BLaER1 treated with 17β-estradiol and CSF1 and Interleukin-3, amounts not matched to agents 10 nM and 100 nM (cell line): Measurements from ENCODE around the gene RPL36AL.

Experiments used
- H3K27ac ChIP-seq, 11 experiments: shearing (Covaris generic); formaldehyde crosslinking; 2 replicates each; pipeline ENCODE4 v1.8.1; 2022
- H3K27me3 ChIP-seq, 11 experiments: shearing (Covaris generic); formaldehyde crosslinking; 2 replicates each; pipeline ENCODE4 v1.8.1; 2022
- H3K36me3 ChIP-seq, 11 experiments: shearing (Covaris generic); formaldehyde crosslinking; 2 replicates each; pipeline ENCODE4 v1.8.1; 2022
- H3K4me1 ChIP-seq, 10 experiments: shearing (Covaris generic); formaldehyde crosslinking; 2 replicates each; pipeline ENCODE4 v1.8.1; 2022
- H3K4me2 ChIP-seq, 11 experiments: shearing (Covaris generic); formaldehyde crosslinking; 2 replicates each; pipeline ENCODE4 v1.8.1; 2022
- H3K4me3 ChIP-seq, 10 experiments: shearing (Covaris generic); formaldehyde crosslinking; 2 replicates each; pipeline ENCODE4 v1.8.1; 2022
- H3K9ac ChIP-seq, 11 experiments: shearing (Covaris generic); formaldehyde crosslinking; 2 replicates each; pipeline ENCODE4 v1.8.1; 2022
- H3K9me3 ChIP-seq, 11 experiments: shearing (Covaris generic); formaldehyde crosslinking; replicated peaks in 1 of 11; 2 replicates each; pipeline ENCODE4 v1.8.1; 2022
- H4K20me1 ChIP-seq, 11 experiments: shearing (Covaris generic); formaldehyde crosslinking; 2 replicates each; pipeline ENCODE4 v1.8.1; 2022
- Cebpa-rat ChIP-seq, 11 experiments: shearing (Covaris generic); IDR thresholded peaks; 2 replicates each; pipeline ENCODE4 v1.8.1; 2022

RPL36AL gene

GRCh38 chr14:49640540-49641417 is 20.4 kb upstream of the RPL36AL start:
- Histone ChIP-seq H3K4me1 (peaks cover 23 to 50% (median 36%) of the 10 kb centered on the region in 10 experiments), H3K4me2 (peak overlapping the region; percentile 4 to 65 (median 46); a peak in 21 of 22 replicates), H3K9me3 (no peaks in the 10 kb centered on the region), H3K27ac (0 out of 22 replicates have a peak overlapping the region, but pooled peaks of 1 of the 11 experiments have one; percentile 5), H3K27me3 (no peaks in the 10 kb centered on the region), H3K9ac (no peak overlapping the region), H3K4me3 (no peak overlapping the region), H4K20me1 (peaks cover 13 to 82% (median 56%) of the 10 kb centered on the region in 11 experiments; a peak in 20 of 22 replicates), H3K36me3 (peaks cover 40 to 87% (median 70%) of the 10 kb centered on the region in 11 experiments)
- peak in 8 of 11 experiments; percentile 40 to 90 (median 77); a peak in 15 of 22 replicates for TF ChIP-seq Cebpa-rat (IDR thresholded peaks at IDR 0.05)

- Histone ChIP-seq H3K36me3 (peaks cover 35 to 66% (median 50%) of the 10 kb centered on the region in 11 experiments), H3K9me3 (no peaks in the 10 kb centered on the region), H3K4me1 (peaks cover 25 to 51% (median 37%) of the 10 kb centered on the region in 10 experiments), H3K9ac (no peak overlapping the region), H3K27me3 (no peaks in the 10 kb centered on the region), H3K27ac (no peak overlapping the region), H3K4me3 (no peak overlapping the region), H4K20me1 (peaks cover 10 to 75% (median 58%) of the 10 kb centered on the region in 11 experiments; a peak in 19 of 22 replicates), H3K4me2 (peak overlapping the region in 7 of 11 experiments; percentile 76 to 95 (median 89); a peak in 7 of 22 replicates)
- TF ChIP-seq Cebpa-rat (IDR thresholded peaks at IDR 0.05): no peak
Observed at GRCh38 chr14:49637534-49638078, 17.2 kb upstream of the RPL36AL start.

- Histone ChIP-seq H3K27me3 (no peaks in the 10 kb centered on the region), H3K4me2 (peak overlapping the region; percentile 76 to 95 (median 89)), H3K9ac (0 out of 22 replicates have a peak overlapping the region, but pooled peaks of 1 of the 11 experiments have one; percentile 12), H3K4me3 (0 out of 20 replicates have a peak overlapping the region, but pooled peaks of 1 of the 10 experiments have one; percentile 95), H3K9me3 (no peaks in the 10 kb centered on the region), H3K27ac (no peak overlapping the region), H4K20me1 (peaks cover 16 to 75% (median 57%) of the 10 kb centered on the region in 11 experiments; a peak in 19 of 22 replicates), H3K4me1 (peaks cover 27 to 55% (median 39%) of the 10 kb centered on the region in 10 experiments), H3K36me3 (peaks cover 35 to 59% (median 50%) of the 10 kb centered on the region in 11 experiments)
- TF ChIP-seq Cebpa-rat (IDR thresholded peaks at IDR 0.05): no peak
Observed at GRCh38 chr14:49636866-49637265, 16.4 kb upstream of the RPL36AL start.

- Histone ChIP-seq H3K27ac (peak within 1 kb of the TSS; percentile 90 to 97 (median 96)), H3K4me3 (peak within 1 kb of the TSS; percentile 77 to 99 (median 94)), H3K27me3 (no peaks in the 10 kb centered on the region), H4K20me1 (peaks cover 23 to 75% (median 56%) of the 10 kb centered on the region in 11 experiments; a peak in 20 of 22 replicates), H3K4me2 (peak within 1 kb of the TSS; percentile 76 to 95 (median 89)), H3K9ac (peak within 1 kb of the TSS; percentile 90 to 97 (median 96)), H3K4me1 (peaks cover 30 to 56% (median 41%) of the 10 kb centered on the region in 10 experiments), H3K36me3 (peaks cover 29 to 50% (median 37%) of the 10 kb centered on the region in 11 experiments), H3K9me3 (no peaks in the 10 kb centered on the region)
- no peak for TF ChIP-seq Cebpa-rat (IDR thresholded peaks at IDR 0.05)
Observed at GRCh38 chr14:49634547-49635334, 14.3 kb upstream of the RPL36AL start, which contains the start of gene DNAAF2. TSS of gene DNAAF2 (minus strand) at chr14:49635244. CDS start at chr14:49635149, 95 bp downstream.

GRCh38 chr14:49633640-49634546 is 13.5 kb upstream of the RPL36AL start:
- Histone ChIP-seq H3K9me3 (no peaks in the 10 kb centered on the region), H3K36me3 (peaks cover 24 to 50% (median 30%) of the 10 kb centered on the region in 11 experiments), H3K27me3 (no peaks in the 10 kb centered on the region), H3K9ac (peak overlapping the region; percentile 90 to 97 (median 96)), H4K20me1 (peaks cover 27 to 75% (median 60%) of the 10 kb centered on the region in 11 experiments; a peak in 21 of 22 replicates), H3K4me1 (peaks cover 39 to 64% (median 50%) of the 10 kb centered on the region in 10 experiments), H3K4me3 (peak overlapping the region; percentile 77 to 99 (median 94)), H3K4me2 (peak overlapping the region; percentile 76 to 95 (median 89)), H3K27ac (peak overlapping the region; percentile 90 to 97 (median 96))
- TF ChIP-seq Cebpa-rat (IDR thresholded peaks at IDR 0.05): no peak

- peak overlapping the region; percentile 71 to 99 (median 98) for H3K4me2 ChIP-seq
- peaks cover 63 to 91% (median 83%) of the 10 kb centered on the region in 11 experiments for H4K20me1 ChIP-seq
- H3K4me1 ChIP-seq: peaks cover 32 to 55% (median 42%) of the 10 kb centered on the region in 10 experiments
- no peak for TF ChIP-seq Cebpa-rat (IDR thresholded peaks at IDR 0.05)
- H3K4me3 ChIP-seq: peak overlapping the region in 9 of 10 experiments; percentile 73 to 94 (median 85); a peak in 11 of 20 replicates
- H3K36me3 ChIP-seq: peaks cover 14 to 71% (median 45%) of the 10 kb centered on the region in 11 experiments; a peak in 21 of 22 replicates
- H3K27ac ChIP-seq: peak overlapping the region in 1 of 11 experiments; percentile 8; a peak in 1 of 22 replicates
- H3K9me3 ChIP-seq: no peaks in the 10 kb centered on the region
- H3K9ac ChIP-seq: peak overlapping the region in 10 of 11 experiments; percentile 18 to 98 (median 94); a peak in 14 of 22 replicates
- no peaks in the 10 kb centered on the region for H3K27me3 ChIP-seq
Observed at GRCh38 chr14:49623941-49624839, 3.8 kb upstream of the RPL36AL start.
